GM12864 (cell line): ENCODE measurements around the gene B3GALNT2.

ENCODE experiments used
- DNase-seq: peaks from one replicate; pipeline ENCODE4 v3.0.0-alpha.2; 2011; ENCODE audit warnings: low read depth
- H3K4me3 ChIP-seq: 2 replicates; pipeline ENCODE4 v1.5.1; 2011; ENCODE audit warnings: mild to moderate bottlenecking, low read depth, low read length, control low read depth
- CTCF ChIP-seq: IDR thresholded peaks from 2 replicates; pipeline ENCODE4 v1.5.1; 2011; ENCODE audit warnings: low read depth, mild to moderate bottlenecking, moderate library complexity, low read length, control low read depth, inconsistent platforms; ENCODE audit errors: missing control alignments

The B3GALNT2 gene

DNA sequence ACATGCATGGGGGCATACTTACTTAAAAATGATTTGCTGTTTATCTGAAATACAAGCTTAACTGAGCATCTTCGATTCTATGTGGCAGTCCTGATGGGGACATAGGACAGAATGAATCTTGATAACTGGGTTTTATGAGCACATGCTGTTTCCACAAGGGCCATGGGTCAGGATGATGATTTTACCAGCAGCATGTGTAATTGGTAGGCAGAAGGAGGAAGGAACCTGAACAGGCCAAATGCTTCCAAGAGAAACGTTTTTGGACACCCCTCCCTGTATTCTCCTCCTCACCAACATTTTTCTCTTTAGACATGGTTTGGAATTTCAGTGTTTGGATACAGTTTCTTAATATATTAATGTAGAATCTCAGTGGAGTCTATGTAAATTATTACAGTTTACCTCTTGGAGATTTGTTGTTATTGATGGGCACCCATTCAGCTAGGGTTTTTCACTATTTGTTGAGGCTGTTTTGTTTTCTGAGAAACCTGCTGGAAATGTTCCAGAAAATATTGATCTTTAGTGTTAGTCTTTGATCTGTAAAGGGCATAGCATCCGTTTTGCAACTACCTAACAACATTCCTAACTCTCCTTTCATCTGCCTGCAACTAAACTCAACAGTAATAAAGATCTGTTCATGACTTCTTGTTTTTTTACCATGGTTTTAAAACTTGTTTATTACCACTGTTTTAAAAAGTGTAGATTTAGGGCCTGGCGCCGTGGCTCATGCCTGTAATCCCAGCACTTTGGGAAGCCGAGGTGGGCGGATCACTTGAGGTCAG lies 95.0 kb downstream of the B3GALNT2 start:
- TF ChIP-seq CTCF: no peak
- no peak for DNase-seq

GRCh38 chr1:235408503-235408960 lies 95.7 kb downstream of the B3GALNT2 start:
- no peak for DNase-seq
- H3K4me3 ChIP-seq: no peak overlapping the region
- TF ChIP-seq CTCF: no peak

More for the DNA sequence above, 95.0 kb downstream of the B3GALNT2 start:
- no peak overlapping the region for H3K4me3 ChIP-seq

DNA sequence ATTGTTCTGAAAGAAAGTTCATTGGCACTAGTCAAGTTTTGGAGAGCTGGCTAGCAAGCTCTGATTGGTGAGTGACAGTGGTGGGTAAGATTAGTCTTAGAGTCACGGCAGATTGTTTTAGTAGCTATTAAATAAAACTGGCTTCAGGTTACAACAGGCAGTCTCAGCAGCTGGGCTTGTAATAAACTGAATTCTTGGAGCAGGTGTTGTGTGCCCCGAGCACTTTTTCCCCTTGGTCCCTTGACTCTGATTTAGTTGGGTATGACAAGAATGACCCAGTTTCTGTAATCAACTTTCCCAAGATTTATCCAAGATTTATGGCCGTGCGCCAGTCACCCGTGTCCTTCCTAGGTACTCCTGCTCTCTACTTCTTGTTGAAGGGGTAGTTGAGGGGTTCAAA lies 96.8 kb downstream of the B3GALNT2 start:
- H3K4me3 ChIP-seq: no peak overlapping the region
- no peak for DNase-seq
- TF ChIP-seq CTCF: no peak

- DNase-seq: no peak
- no peak overlapping the region for H3K4me3 ChIP-seq
- TF ChIP-seq CTCF: no peak
These were observed 100.1 kb downstream of the B3GALNT2 start for GRCh38 chr1:235404190-235404589.

DNA sequence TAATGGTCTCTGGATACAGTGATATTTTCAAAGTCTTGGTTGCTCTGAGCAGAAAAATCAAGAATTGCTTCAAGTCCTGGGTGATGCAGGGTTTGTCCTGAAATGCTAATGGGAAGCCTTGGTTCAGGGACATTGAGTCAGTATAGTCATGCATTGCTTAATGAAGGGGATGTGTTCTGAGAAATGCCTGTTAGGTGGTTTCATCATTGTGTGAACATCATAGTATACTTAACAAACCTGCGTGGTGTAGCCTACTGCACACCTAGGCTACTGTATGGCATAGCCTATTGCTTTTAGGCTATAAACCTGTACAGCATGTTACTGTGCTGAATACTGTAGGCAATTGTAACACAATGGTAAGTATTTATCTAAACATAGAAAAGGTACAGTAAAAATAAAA lies 100.7 kb downstream of the B3GALNT2 start:
- no peak overlapping the region for H3K4me3 ChIP-seq
- no peak for DNase-seq
- TF ChIP-seq CTCF: no peak

GRCh38 chr1:235402457-235403200 lies 101.6 kb downstream of the B3GALNT2 start:
- no peak overlapping the region for H3K4me3 ChIP-seq
- no peak for TF ChIP-seq CTCF
- DNase-seq: no peak
